GM12878 (cell line): ENCODE results near the gene BIRC7. TPM values are rescaled to one million over a fixed set of nuclear protein-coding genes. Genes with fewer than 3 reads are reported as not detected.

Source experiments
- ATAC-seq: fragments of 200-7000 bp; cut with Tn5 transposase; 3 replicates; pipeline ENCODE4 v1.9.1; 2020; ENCODE audit warnings: mild to moderate bottlenecking, moderate library complexity
- BruUV-seq: library from RNA; stranded (reverse); fragments of 400-500 nt; replicated peaks from 2 replicates; lab custom pipeline; 2021; lab: Mats Ljungman, UMichigan
- CTCF ChIA-PET: fragments of 300-600 bp; sonication (Branson Sonifier 250); formaldehyde crosslinking; extraction: SDS; loops from one replicate; lab custom pipeline; 2021; ENCODE audit warnings: inconsistent platforms; lab: Yijun Ruan, JAX
- POLR2A ChIA-PET: fragments of 350-600 bp; formaldehyde crosslinking; extraction: SDS; loops from one replicate; lab custom pipeline; 2021; ENCODE audit warnings: inconsistent platforms; lab: Charles Lee
- RAD21 ChIA-PET: fragments of 300-600 bp; sonication (Branson Sonifier 250); formaldehyde crosslinking; loops from one replicate; lab custom pipeline; 2023; ENCODE audit warnings: antibody characterized with exemption; ENCODE audit not compliant: unreplicated experiment; lab: Charles Lee
- SMC1A ChIA-PET: fragments of 300-600 bp; sonication (Branson Sonifier 250); formaldehyde crosslinking; loops from one replicate; lab custom pipeline; 2023; ENCODE audit not compliant: unreplicated experiment, uncharacterized antibody; lab: Charles Lee
- DNase-seq: peaks from one replicate; pipeline ENCODE4 v3.0.0-alpha.2; 2011; ENCODE audit warnings: low read depth, low spot score
- FAIRE-seq: peaks from 3 replicates; lab custom pipeline; 2011; peaks lifted over from hg19 to GRCh38; lab: Jason Lieb, UNC
- H2AFZ ChIP-seq: 2 replicates; pipeline ENCODE4 v1.6.0; 2011; ENCODE audit warnings: low read depth, low read length, control low read depth; ENCODE audit not compliant: control insufficient read depth
- H3K27ac ChIP-seq: 2 replicates; pipeline ENCODE4 v1.5.1; 2011; ENCODE audit warnings: control low read depth; ENCODE audit not compliant: control insufficient read depth, insufficient read depth
- H3K27me3 ChIP-seq, 2 experiments: replicated peaks in 1 of 2; 2 replicates each; pipeline versions ENCODE4 v1.6.0 to v1.6.1; 2011; ENCODE audit warnings: low read length in 1 of 2; ENCODE audit not compliant: control insufficient read depth in 2 of 2, insufficient read depth in 2 of 2
- H3K36me3 ChIP-seq, 2 experiments: 2 replicates each; pipeline ENCODE4 v1.5.1; 2011; ENCODE audit warnings: low read length in 1 of 2; ENCODE audit not compliant: control insufficient read depth in 2 of 2, insufficient read depth in 2 of 2
- H3K4me1 ChIP-seq: 2 replicates; pipeline ENCODE4 v1.6.1; 2011; ENCODE audit warnings: mild to moderate bottlenecking, low read length, moderate library complexity, mixed read lengths; ENCODE audit not compliant: control insufficient read depth, insufficient read depth
- H3K4me2 ChIP-seq: 2 replicates; pipeline ENCODE4 v1.6.0; 2011; ENCODE audit warnings: control low read depth; ENCODE audit not compliant: control insufficient read depth, insufficient read depth
- H3K4me3 ChIP-seq: fragments of 200-600 bp; sonication (generic); 2 replicates; pipeline ENCODE4 v1.5.1; 2016
- H3K79me2 ChIP-seq: 2 replicates; pipeline ENCODE4 v1.6.0; 2011; ENCODE audit warnings: low read length; ENCODE audit not compliant: control insufficient read depth, insufficient read depth
- H3K9ac ChIP-seq: 2 replicates; pipeline ENCODE4 v1.8.0; 2011; ENCODE audit warnings: low read length, control low read depth, mixed read lengths; ENCODE audit not compliant: control insufficient read depth, insufficient read depth
- H3K9me3 ChIP-seq: replicated peaks from 3 replicates; pipeline ENCODE4 v1.5.1; 2011; ENCODE audit warnings: mild to moderate bottlenecking, low read length; ENCODE audit not compliant: control insufficient read depth, insufficient read depth
- H4K20me1 ChIP-seq: 2 replicates; pipeline ENCODE4 v1.6.0; 2011; ENCODE audit not compliant: control insufficient read depth, insufficient read depth
- BMI1 ChIP-seq: fragments of 450-650 bp; IDR thresholded peaks from 2 replicates; pipeline ENCODE4 v1.6.1; 2016; ENCODE audit warnings: mild to moderate bottlenecking, moderate library complexity, borderline replicate concordance
- BRCA1 ChIP-seq: IDR thresholded peaks from 2 replicates; pipeline ENCODE4 v1.6.1; 2011; ENCODE audit warnings: low read depth, low read length, improper control_type of control experiment
- IRF4 ChIP-seq: IDR thresholded peaks from 2 replicates; pipeline ENCODE4 v1.6.1; 2011; ENCODE audit warnings: low read depth, low read length
- RUNX3 ChIP-seq: IDR thresholded peaks from 2 replicates; pipeline ENCODE4 v1.6.1; 2012; ENCODE audit warnings: low read length, inconsistent platforms
- SMAD1 ChIP-seq: fragments of 450-650 bp; IDR thresholded peaks from 2 replicates; pipeline ENCODE4 v1.6.1; 2018; ENCODE audit warnings: mild to moderate bottlenecking, low read depth; ENCODE audit not compliant: partially characterized antibody
- SUPT20H ChIP-seq: IDR thresholded peaks from 2 replicates; pipeline ENCODE4 v1.6.1; 2011; ENCODE audit warnings: low read depth, mild to moderate bottlenecking, low read length, moderate library complexity, borderline replicate concordance; ENCODE audit not compliant: control insufficient read depth
- SUZ12 ChIP-seq: fragments of 200-600 bp; sonication (generic); IDR thresholded peaks from one replicate; pipeline ENCODE4 v1.6.1; 2018; ENCODE audit warnings: antibody characterized with exemption, mild to moderate bottlenecking; ENCODE audit not compliant: unreplicated experiment
- YBX1 ChIP-seq: fragments of 450-650 bp; IDR thresholded peaks from 2 replicates; pipeline ENCODE4 v1.6.1; 2016; ENCODE audit warnings: antibody characterized with exemption
- YY1 ChIP-seq: IDR thresholded peaks from 2 replicates; pipeline ENCODE4 v1.6.1; 2011; ENCODE audit warnings: low read depth, mild to moderate bottlenecking, low read length
- whole genome bisulfite sequencing: methylation state at CpG from one replicate; pipeline ENCODE4 v1.1.6; 2016; ENCODE audit warnings: low lambda C conversion rate; ENCODE audit not compliant: insufficient replicate concordance, insufficient coverage; ENCODE audit errors: missing lambda C conversion rate; 5-methylcytosine and 5-hydroxymethylcytosine counted together
- in situ Hi-C: fragments of 300-500 bp; cut with MboI; formaldehyde crosslinking; loops from 9 replicates; pipeline ENCODE4 v1.14.3; 2018; ENCODE audit warnings: mixed read lengths
- intact Hi-C: fragments of 100-400 bp; cut with micrococcal nuclease; formaldehyde crosslinking; loops from one replicate; pipeline ENCODE4 v1.14.2; 2022; ENCODE audit not compliant: unreplicated experiment
- polyA plus RNA-seq, 11 experiments: library from polyadenylated mRNA; depleted of rRNA in 4 of 11; unstranded in 6 of 11; stranded (reverse) in 5 of 11; fragments of >200 nt; fragmentation: Nextera tagmentation in 4 of 11; fragmentation: Illumina TruSeq in 1 of 11; extraction: Ambion mirVana in 4 of 11; extraction: Trizol in 1 of 11; gene quantifications; 1 replicate in 1 of 11; 2 replicates in 10 of 11; pipeline versions ENCODE4 v1.2.1 to v1.2.3, GENCODE V29; 2011 to 2016; ENCODE audit warnings: inconsistent platforms in 2 of 11, missing spikeins in 2 of 11, low read depth in 1 of 11
- total RNA-seq, 4 experiments: library from RNA; depleted of rRNA in 3 of 4; stranded (reverse); fragments of >200 nt in 3 of 4; fragmentation: Illumina TruSeq in 1 of 4; extraction: Trizol in 1 of 4; gene quantifications; 2 replicates each; pipeline versions ENCODE4 v1.2.1 to v1.2.3, GENCODE V29; 2013 to 2021
- TF ChIP-seq, protein P1 (sequence below): fragments of 450-650 bp; IDR thresholded peaks from 2 replicates; pipeline ENCODE4 v1.6.1; 2016; ENCODE audit warnings: mild to moderate bottlenecking, moderate library complexity, borderline replicate concordance

Gene BIRC7
- total and polyA plus RNA-seq, 10 of the 15 experiments (the other 5 are each of a cell fraction or from before 2014, with no cell fraction given), result 0.31 TPM; not detected in 9

DNA sequence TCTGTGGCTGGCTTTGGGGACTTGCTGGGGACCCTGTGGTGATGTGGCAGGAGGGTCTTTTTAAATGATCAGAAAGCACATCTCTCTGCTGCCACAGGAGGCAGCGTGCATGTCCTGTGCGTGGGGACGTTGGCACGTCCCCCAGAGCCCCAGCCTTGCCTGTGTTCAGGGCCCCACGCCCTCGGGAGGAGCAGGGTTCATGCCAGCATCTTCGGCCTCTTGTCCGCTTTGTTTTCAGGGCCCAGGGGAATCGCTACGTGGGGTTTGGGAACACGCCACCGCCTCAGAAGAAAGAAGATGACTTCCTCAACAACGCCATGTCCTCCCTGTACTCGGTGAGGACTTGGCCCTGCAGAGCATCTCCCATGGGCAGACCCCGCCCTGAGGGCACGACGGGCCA, 43.0 kb downstream of the BIRC7 start (continued):
- no peak for TF ChIP-seq RUNX3
- TF ChIP-seq, protein P1, sequence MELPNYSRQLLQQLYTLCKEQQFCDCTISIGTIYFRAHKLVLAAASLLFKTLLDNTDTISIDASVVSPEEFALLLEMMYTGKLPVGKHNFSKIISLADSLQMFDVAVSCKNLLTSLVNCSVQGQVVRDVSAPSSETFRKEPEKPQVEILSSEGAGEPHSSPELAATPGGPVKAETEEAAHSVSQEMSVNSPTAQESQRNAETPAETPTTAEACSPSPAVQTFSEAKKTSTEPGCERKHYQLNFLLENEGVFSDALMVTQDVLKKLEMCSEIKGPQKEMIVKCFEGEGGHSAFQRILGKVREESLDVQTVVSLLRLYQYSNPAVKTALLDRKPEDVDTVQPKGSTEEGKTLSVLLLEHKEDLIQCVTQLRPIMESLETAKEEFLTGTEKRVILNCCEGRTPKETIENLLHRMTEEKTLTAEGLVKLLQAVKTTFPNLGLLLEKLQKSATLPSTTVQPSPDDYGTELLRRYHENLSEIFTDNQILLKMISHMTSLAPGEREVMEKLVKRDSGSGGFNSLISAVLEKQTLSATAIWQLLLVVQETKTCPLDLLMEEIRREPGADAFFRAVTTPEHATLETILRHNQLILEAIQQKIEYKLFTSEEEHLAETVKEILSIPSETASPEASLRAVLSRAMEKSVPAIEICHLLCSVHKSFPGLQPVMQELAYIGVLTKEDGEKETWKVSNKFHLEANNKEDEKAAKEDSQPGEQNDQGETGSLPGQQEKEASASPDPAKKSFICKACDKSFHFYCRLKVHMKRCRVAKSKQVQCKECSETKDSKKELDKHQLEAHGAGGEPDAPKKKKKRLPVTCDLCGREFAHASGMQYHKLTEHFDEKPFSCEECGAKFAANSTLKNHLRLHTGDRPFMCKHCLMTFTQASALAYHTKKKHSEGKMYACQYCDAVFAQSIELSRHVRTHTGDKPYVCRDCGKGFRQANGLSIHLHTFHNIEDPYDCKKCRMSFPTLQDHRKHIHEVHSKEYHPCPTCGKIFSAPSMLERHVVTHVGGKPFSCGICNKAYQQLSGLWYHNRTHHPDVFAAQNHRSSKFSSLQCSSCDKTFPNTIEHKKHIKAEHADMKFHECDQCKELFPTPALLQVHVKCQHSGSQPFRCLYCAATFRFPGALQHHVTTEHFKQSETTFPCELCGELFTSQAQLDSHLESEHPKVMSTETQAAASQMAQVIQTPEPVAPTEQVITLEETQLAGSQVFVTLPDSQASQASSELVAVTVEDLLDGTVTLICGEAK, result no peak
- TF ChIP-seq SUPT20H, result no peak
- TF ChIP-seq YBX1, result no peak
- no peak for TF ChIP-seq SMAD1
- TF ChIP-seq BRCA1, result no peak
- TF ChIP-seq BMI1, result no peak
- TF ChIP-seq SUZ12, result no peak
- TF ChIP-seq IRF4, result no peak

DNA sequence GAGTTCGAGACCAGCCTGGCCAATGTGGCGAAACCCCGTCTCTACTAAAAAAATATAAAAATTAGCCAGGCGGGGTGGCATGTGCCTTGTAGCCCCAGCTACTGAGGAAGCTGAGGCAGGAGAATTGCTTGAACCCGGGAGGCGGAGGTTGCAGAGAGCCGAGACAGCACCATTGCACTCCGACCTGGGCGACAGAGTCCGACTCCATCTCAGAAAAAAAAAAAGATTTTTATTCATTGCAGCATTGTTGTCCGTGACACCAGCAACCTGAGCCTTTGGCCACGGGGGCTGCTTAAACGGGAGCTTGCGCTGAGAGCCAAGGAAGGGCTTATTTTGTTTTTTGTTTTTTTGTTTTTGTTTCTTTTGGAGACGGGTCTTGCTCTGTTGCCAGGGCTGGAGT, 44.2 kb downstream of the BIRC7 start:
- Histone ChIP-seq H2AFZ (no peak overlapping the region), H3K4me2 (no peak overlapping the region), H3K9ac (no peak overlapping the region), H3K27ac (no peak overlapping the region), H3K9me3 (no peaks in the 10 kb centered on the region), H3K36me3 (peaks cover 16 to 17% of the 10 kb centered on the region in 2 experiments), H3K4me1 (no peaks in the 10 kb centered on the region), H3K4me3 (no peak overlapping the region), H3K27me3 (no peaks in the 10 kb centered on the region), H4K20me1 (no peaks in the 10 kb centered on the region), H3K79me2 (peaks cover 4% of the 10 kb centered on the region)
- BruUV-seq, result no TSS peak
- 93% methylated on average over 14 of the region's 15 CpGs for WGBS
- ChIA-PET SMC1A (no interaction called here), CTCF (interaction anchor here (1.4 to 1.8 kb wide), 2 partner anchors 11 to 56 kb away, joined by 5 to 10 read pairs; no protein-coding TSS in a partner anchor), RAD21 (no interaction called here), POLR2A (no interaction called here)
- DNase-seq (no peak), FAIRE-seq (no peak), ATAC-seq (no peak)
- intact Hi-C loops, result no loop called here
- TF ChIP-seq YY1, result no peak
- in situ Hi-C loops, result no loop called here
